Uterus (tissue), 2 donors: ENCODE data around the gene TBKBP1.

ENCODE experiments used
- CTCF ChIP-seq, 4 experiments: fragments of 200-600 bp in 2 of 4; fragments of 450-650 bp in 2 of 4; sonication (generic) in 2 of 4; IDR thresholded peaks; one replicate each; pipeline ENCODE4 v1.5.1; 2016 to 2019; ENCODE audit warnings: antibody characterized with exemption in 4 of 4, mild to moderate bottlenecking in 2 of 4, moderate library complexity in 1 of 4
- POLR2A ChIP-seq, 2 donors: fragments of 450-650 bp; IDR thresholded peaks; one replicate each; pipeline ENCODE4 v1.6.1; 2016; ENCODE audit warnings: antibody characterized with exemption in 2 of 2, mild to moderate bottlenecking in 1 of 2, moderate library complexity in 1 of 2

GRCh38 chr17:47707884-47708283, 13.9 kb downstream of the TBKBP1 start:
- no peak for TF ChIP-seq CTCF (IDR thresholded peaks at IDR 0.05)
- TF ChIP-seq POLR2A (IDR thresholded peaks at IDR 0.05) = no peak
